SK-N-SH treated with all-trans-retinoic acid at 6 μM for 48 hours (cell line): ENCODE measurements around the gene ADAMTS5.

Experiments used
- ATAC-seq: fragments of 200-7000 bp; cut with Tn5 transposase; 3 replicates; pipeline ENCODE4 v1.9.1; 2020; ENCODE audit warnings: mild to moderate bottlenecking, moderate library complexity
- BACH2 ChIP-seq: fragments of 250-450 bp; sonication (Bioruptor Pico); IDR thresholded peaks from 2 replicates; pipeline ENCODE4 v1.9.0; 2021; ENCODE audit warnings: mild to moderate bottlenecking, borderline replicate concordance
- CSDC2 ChIP-seq: fragments of 250-450 bp; sonication (Bioruptor Pico); IDR thresholded peaks from 2 replicates; pipeline ENCODE4 v1.5.0; 2020; ENCODE audit warnings: mild to moderate bottlenecking, moderate library complexity
- ESRRG ChIP-seq: fragments of 250-450 bp; sonication (Bioruptor Pico); IDR thresholded peaks from 2 replicates; pipeline ENCODE4 v1.6.1; 2021; ENCODE audit warnings: mild to moderate bottlenecking
- GLIS3 ChIP-seq: fragments of 250-450 bp; sonication (Bioruptor Pico); IDR thresholded peaks from 2 replicates; pipeline ENCODE4 v1.5.0; 2020; ENCODE audit warnings: mild to moderate bottlenecking, moderate library complexity
- ISL1 ChIP-seq: fragments of 250-450 bp; sonication (Bioruptor Pico); IDR thresholded peaks from 2 replicates; pipeline ENCODE4 v2.1.2; 2022; ENCODE audit warnings: mild to moderate bottlenecking, moderate library complexity
- OSR1 ChIP-seq: fragments of 250-450 bp; sonication (Bioruptor Pico); IDR thresholded peaks from 2 replicates; pipeline ENCODE4 v1.8.0; 2022; ENCODE audit warnings: moderate library complexity, mild to moderate bottlenecking, inconsistent platforms
- PPARA ChIP-seq: fragments of 250-450 bp; sonication (Bioruptor Pico); IDR thresholded peaks from 2 replicates; pipeline ENCODE4 v1.5.0; 2020; ENCODE audit warnings: mild to moderate bottlenecking, borderline replicate concordance
- TCF4 ChIP-seq: fragments of 250-450 bp; sonication (Bioruptor Pico); IDR thresholded peaks from 2 replicates; pipeline ENCODE4 v1.8.0; 2021; ENCODE audit warnings: mild to moderate bottlenecking, moderate library complexity, borderline replicate concordance
- TOX ChIP-seq: fragments of 250-450 bp; sonication (Bioruptor Pico); IDR thresholded peaks from 2 replicates; pipeline ENCODE4 v1.8.0; 2021; ENCODE audit warnings: mild to moderate bottlenecking, moderate library complexity, borderline replicate concordance
- ZFP3 ChIP-seq: fragments of 250-450 bp; sonication (Bioruptor Pico); IDR thresholded peaks from 2 replicates; pipeline ENCODE4 v1.5.0; 2020; ENCODE audit warnings: mild to moderate bottlenecking, moderate library complexity
- ZFP30 ChIP-seq: fragments of 450-650 bp; formaldehyde crosslinking; IDR thresholded peaks from 2 replicates; pipeline ENCODE4 v1.5.0; 2022; ENCODE audit warnings: mild to moderate bottlenecking, moderate library complexity
- ZNF565 ChIP-seq: fragments of 450-650 bp; formaldehyde crosslinking; conservative IDR thresholded peaks from 2 replicates; pipeline ENCODE4 v1.5.0; 2020; ENCODE audit warnings: low read depth, mild to moderate bottlenecking, moderate library complexity
- ZNF70 ChIP-seq: fragments of 450-650 bp; formaldehyde crosslinking; IDR thresholded peaks from 2 replicates; pipeline ENCODE4 v1.5.0; 2020; ENCODE audit warnings: mild to moderate bottlenecking, moderate library complexity
- ZNF8 ChIP-seq: fragments of 450-650 bp; formaldehyde crosslinking; IDR thresholded peaks from 2 replicates; pipeline ENCODE4 v1.5.0; 2020; ENCODE audit warnings: mild to moderate bottlenecking, moderate library complexity
- TF ChIP-seq, protein P1 (sequence below): fragments of 250-450 bp; sonication (Bioruptor Pico); IDR thresholded peaks from 2 replicates; pipeline ENCODE4 v1.8.0; 2020; ENCODE audit warnings: mild to moderate bottlenecking, moderate library complexity, borderline replicate concordance
- TF ChIP-seq, protein P2 (sequence below): fragments of 250-450 bp; sonication (Bioruptor Pico); IDR thresholded peaks from 2 replicates; pipeline ENCODE4 v1.5.0; 2020; ENCODE audit warnings: mild to moderate bottlenecking, moderate library complexity
- TF ChIP-seq, protein P3 (sequence below): fragments of 250-450 bp; sonication (Bioruptor Pico); IDR thresholded peaks from 2 replicates; pipeline ENCODE4 v1.5.1; 2020; ENCODE audit warnings: low read depth, mild to moderate bottlenecking, moderate library complexity
- TF ChIP-seq, protein P4 (sequence below): fragments of 250-450 bp; sonication (Bioruptor Pico); IDR thresholded peaks from 2 replicates; pipeline ENCODE4 v1.8.0; 2021; ENCODE audit warnings: low read depth, mild to moderate bottlenecking, moderate library complexity, borderline replicate concordance

ADAMTS5 gene

DNA sequence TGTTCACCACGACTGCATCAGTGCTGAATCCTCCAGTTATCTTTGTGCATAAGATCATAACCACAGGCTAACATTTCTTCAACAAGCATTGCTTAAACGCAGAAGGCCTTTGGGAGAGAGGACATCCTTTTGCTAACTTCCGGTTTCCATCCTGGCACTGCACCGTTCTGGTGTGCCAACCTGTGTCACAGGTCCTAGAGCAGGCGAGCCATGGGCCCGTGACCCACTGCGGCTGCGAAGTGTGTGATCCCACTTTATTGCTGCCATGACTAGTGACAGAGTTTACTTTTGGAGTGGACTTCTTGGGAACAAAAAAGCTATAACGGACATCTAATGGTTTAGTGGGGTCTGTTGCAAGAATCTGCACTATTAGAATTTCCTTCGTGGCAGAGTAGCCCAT, 42.9 kb downstream of the ADAMTS5 start:
- no peak for TF ChIP-seq ISL1 (CRISPR knock-in tag)
- no peak for TF ChIP-seq ZNF565 (CRISPR knock-in tag)
- TF ChIP-seq, protein P1, sequence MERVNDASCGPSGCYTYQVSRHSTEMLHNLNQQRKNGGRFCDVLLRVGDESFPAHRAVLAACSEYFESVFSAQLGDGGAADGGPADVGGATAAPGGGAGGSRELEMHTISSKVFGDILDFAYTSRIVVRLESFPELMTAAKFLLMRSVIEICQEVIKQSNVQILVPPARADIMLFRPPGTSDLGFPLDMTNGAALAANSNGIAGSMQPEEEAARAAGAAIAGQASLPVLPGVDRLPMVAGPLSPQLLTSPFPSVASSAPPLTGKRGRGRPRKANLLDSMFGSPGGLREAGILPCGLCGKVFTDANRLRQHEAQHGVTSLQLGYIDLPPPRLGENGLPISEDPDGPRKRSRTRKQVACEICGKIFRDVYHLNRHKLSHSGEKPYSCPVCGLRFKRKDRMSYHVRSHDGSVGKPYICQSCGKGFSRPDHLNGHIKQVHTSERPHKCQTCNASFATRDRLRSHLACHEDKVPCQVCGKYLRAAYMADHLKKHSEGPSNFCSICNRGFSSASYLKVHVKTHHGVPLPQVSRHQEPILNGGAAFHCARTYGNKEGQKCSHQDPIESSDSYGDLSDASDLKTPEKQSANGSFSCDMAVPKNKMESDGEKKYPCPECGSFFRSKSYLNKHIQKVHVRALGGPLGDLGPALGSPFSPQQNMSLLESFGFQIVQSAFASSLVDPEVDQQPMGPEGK = no peak
- TF ChIP-seq CSDC2 (CRISPR knock-in tag) = no peak
- no peak for TF ChIP-seq ZFP30 (CRISPR knock-in tag)
- TF ChIP-seq, protein P2, sequence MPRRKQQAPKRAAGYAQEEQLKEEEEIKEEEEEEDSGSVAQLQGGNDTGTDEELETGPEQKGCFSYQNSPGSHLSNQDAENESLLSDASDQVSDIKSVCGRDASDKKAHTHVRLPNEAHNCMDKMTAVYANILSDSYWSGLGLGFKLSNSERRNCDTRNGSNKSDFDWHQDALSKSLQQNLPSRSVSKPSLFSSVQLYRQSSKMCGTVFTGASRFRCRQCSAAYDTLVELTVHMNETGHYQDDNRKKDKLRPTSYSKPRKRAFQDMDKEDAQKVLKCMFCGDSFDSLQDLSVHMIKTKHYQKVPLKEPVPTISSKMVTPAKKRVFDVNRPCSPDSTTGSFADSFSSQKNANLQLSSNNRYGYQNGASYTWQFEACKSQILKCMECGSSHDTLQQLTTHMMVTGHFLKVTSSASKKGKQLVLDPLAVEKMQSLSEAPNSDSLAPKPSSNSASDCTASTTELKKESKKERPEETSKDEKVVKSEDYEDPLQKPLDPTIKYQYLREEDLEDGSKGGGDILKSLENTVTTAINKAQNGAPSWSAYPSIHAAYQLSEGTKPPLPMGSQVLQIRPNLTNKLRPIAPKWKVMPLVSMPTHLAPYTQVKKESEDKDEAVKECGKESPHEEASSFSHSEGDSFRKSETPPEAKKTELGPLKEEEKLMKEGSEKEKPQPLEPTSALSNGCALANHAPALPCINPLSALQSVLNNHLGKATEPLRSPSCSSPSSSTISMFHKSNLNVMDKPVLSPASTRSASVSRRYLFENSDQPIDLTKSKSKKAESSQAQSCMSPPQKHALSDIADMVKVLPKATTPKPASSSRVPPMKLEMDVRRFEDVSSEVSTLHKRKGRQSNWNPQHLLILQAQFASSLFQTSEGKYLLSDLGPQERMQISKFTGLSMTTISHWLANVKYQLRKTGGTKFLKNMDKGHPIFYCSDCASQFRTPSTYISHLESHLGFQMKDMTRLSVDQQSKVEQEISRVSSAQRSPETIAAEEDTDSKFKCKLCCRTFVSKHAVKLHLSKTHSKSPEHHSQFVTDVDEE (CRISPR knock-in tag) = no peak
- no peak for TF ChIP-seq ZNF8 (CRISPR knock-in tag)
- TF ChIP-seq ZNF70 (CRISPR knock-in tag) = no peak
- TF ChIP-seq BACH2 = no peak
- no peak for TF ChIP-seq ZFP3 (CRISPR knock-in tag)
- no peak for TF ChIP-seq TCF4
- TF ChIP-seq, protein P3, sequence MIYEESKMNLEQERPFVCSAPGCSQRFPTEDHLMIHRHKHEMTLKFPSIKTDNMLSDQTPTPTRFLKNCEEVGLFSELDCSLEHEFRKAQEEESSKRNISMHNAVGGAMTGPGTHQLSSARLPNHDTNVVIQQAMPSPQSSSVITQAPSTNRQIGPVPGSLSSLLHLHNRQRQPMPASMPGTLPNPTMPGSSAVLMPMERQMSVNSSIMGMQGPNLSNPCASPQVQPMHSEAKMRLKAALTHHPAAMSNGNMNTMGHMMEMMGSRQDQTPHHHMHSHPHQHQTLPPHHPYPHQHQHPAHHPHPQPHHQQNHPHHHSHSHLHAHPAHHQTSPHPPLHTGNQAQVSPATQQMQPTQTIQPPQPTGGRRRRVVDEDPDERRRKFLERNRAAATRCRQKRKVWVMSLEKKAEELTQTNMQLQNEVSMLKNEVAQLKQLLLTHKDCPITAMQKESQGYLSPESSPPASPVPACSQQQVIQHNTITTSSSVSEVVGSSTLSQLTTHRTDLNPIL (CRISPR knock-in tag) = no peak
- TF ChIP-seq, protein P4, sequence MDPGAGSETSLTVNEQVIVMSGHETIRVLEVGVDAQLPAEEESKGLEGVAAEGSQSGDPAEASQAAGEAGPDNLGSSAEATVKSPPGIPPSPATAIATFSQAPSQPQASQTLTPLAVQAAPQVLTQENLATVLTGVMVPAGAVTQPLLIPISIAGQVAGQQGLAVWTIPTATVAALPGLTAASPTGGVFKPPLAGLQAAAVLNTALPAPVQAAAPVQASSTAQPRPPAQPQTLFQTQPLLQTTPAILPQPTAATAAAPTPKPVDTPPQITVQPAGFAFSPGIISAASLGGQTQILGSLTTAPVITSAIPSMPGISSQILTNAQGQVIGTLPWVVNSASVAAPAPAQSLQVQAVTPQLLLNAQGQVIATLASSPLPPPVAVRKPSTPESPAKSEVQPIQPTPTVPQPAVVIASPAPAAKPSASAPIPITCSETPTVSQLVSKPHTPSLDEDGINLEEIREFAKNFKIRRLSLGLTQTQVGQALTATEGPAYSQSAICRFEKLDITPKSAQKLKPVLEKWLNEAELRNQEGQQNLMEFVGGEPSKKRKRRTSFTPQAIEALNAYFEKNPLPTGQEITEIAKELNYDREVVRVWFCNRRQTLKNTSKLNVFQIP = no peak
- TF ChIP-seq TOX = no peak
- no peak for TF ChIP-seq PPARA (CRISPR knock-in tag)
- ATAC-seq = no peak

DNA sequence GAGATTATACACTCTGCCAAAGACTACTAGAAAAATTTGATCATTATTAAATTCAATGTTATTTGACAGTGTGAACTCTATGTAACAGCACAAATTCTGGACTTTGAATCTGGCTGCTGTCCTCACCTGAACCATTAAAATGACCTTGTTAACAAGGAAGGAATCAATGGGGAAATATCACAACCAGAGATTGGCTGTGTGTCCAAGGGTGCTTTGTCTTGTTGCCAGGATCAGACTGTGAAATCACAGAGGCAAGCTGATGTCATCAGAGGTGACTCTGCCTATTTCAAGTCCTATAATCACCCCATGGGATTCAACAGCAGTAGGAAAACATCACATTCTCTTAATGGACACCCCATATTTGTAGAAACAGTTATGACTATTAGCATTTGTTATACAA, 46.8 kb downstream of the ADAMTS5 start:
- TF ChIP-seq, protein P4 = no peak
- TF ChIP-seq CSDC2 (CRISPR knock-in tag) (no peak), OSR1 (CRISPR knock-in tag) (no peak), GLIS3 (CRISPR knock-in tag) (no peak), TCF4 (no peak), ZNF565 (CRISPR knock-in tag) (no peak), PPARA (CRISPR knock-in tag) (no peak), ZNF8 (CRISPR knock-in tag) (no peak), ESRRG (CRISPR knock-in tag) (no peak)
- TF ChIP-seq, protein P3 (CRISPR knock-in tag) = no peak
- TF ChIP-seq, protein P1 = no peak
- no peak for ATAC-seq
